Activated CD4-positive, alpha-beta T cell treated with anti-CD3 and anti-CD28 coated beads for 48 hours (primary cell): Measurements from ENCODE around the gene IL3.
A peak's percentile ranks its signal among the peaks of the same experiment; 100 is the strongest.

Experiments
- DNase-seq: peaks from one replicate; pipeline ENCODE4 v3.0.0-alpha.2; 2020

The IL3 gene, protein sequence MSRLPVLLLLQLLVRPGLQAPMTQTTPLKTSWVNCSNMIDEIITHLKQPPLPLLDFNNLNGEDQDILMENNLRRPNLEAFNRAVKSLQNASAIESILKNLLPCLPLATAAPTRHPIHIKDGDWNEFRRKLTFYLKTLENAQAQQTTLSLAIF

DNA sequence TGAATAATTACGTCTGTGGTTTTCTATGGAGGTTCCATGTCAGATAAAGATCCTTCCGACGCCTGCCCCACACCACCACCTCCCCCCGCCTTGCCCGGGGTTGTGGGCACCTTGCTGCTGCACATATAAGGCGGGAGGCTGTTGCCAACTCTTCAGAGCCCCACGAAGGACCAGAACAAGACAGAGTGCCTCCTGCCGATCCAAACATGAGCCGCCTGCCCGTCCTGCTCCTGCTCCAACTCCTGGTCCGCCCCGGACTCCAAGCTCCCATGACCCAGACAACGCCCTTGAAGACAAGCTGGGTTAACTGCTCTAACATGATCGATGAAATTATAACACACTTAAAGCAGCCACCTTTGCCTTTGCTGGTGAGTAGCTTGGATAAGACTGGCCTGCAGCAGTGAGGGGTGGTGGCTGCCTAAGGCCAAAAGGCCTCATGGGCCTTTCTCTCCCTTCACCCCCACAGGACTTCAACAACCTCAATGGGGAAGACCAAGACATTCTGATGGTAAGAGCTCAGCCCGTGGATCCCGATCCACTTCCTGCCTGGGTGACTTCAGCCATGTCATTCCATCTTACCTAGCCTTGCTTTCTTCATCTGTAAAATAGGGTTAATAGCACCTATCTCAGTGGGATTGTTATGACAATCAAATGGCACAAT, at the start of gene IL3:
IL3 (plus strand) TSS at position 155 of the 661 bp plus-strand sequence; CDS start at position 207, 52 bp downstream.
- DNase-seq: peak; percentile 9

DNA sequence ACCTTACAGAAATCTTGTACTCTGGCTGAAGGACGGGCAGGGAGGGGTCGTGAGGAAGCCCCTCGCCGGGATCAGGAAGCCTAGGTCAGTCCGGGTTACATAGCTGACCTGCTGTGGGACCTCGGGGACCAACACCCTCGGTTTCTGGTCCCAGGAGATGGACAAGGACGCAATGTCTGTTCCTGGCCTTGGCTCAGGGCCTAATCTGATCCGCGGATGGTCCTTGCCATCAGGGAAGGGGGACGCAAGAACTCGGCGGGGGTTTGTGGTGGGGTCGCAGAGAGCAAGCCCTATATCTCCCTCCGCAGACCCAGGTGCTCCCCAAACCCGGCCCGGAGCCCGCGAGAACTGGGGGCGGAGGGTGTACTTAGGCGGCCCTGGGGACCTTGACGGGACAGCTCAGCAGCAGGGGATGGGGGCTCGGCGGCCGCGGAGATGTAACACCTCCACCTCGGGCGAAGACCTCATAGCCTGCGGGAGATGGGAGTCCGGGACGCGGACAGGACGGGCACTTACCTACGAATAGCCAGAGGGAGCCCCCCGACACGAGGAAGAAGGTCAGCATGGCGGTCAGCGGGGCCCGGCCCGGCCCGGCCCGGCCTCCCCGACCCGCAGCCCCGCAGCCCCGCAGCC, 49.4 kb upstream of the IL3 start:
- no peak for DNase-seq

DNA sequence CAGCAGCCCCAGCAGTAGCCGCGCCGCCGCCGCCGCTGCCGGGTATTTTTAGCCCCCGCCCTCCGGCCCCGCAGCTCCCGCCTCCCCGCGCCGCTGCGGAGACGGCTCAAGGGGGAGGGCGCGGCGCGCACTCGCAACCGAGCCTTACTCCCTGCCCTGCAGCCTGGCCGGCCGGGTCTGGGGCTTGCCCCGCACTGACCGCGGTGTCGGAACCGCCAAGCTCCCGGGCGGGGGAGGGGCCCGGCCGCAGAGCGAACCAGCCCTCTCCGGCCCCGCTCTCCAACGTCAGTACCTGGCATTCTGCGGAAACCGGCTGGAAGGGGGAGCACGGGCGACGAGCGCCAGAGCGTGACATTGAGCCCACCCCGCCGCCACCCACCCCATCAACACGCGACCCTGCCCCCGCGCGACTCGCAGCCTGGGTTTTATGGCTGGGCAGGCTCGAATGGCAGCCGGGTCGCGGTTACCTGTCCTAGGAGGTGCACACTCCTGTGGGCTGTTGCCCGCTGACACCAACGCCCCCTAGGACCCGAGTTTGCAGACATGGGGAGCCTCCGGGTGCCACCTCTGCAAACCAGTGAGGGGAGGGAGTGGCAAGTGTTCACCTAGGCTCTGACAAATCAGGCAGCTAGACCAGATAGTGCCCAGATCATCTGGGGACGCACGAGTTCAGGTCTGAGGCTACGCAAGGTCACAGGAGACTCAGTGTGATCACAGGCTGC, 48.7 kb upstream of the IL3 start, which contains the start of gene ACSL6:
ACSL6 (minus strand) TSS at position 37 of the 722 bp plus-strand sequence. CDS start 105 bp downstream, outside the sequence.
- peak; percentile 51 for DNase-seq

DNA sequence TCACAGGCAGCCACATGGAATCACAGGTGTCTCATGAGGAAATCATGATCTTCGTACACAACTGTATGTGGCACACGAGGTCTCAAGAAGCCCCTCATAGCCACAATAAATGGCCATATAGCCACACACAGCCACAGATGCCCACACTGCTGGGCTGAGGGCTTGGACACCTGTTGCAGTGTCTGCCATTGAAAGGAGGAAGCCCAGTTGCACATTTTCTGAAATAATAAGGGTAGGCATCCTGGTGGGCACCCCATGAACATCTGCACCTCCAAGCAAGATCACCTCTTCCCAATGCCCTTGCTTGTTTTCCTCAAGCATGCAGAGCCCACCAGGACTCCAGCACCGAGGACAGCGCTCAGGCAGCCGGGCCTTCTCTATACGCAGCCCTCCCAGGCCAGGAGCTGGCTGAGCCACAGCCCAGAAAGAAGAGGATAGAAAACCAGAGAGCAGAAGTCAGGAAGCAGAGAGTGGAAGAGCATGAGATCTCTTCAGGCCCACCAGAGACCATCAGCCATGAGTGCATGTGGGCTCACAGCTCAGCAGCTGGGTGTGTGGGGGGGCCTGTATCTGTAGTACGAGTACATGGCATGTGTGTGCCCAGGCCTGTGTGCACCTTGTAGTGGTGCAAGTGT, 48.0 kb upstream of the IL3 start:
- DNase-seq: peak; percentile 38

DNA sequence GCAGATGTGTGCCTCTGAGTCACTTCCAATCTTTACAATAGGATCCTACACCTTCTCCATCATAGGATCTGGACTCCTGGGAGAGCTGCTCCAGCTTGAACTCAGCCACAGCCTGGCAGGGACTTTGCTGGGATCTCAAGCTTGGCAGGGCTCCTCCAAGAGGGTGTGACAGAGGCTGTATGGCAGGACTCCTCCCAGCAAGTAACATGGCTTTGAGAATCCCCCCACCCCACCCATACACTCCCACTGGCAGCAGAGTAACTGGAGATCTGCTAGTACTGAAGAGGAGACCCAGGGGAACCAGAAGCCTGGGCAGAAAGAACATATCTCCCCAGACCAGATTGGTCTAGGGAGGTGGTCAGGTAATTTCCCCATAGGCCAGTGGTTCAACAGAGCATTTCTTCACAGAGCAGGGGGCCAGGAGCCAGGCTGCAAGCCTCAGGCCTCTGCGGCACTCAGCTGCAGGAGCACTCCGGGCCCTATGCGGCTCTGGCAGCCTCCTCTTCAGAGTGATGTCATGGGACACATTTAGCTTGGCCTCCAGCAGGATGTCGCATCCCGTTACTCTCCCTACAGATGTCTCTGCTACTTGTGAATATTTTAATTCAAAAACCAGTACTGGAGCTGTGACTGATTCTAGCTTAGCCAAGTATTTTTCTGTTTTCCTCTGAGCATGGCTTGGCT, 47.3 kb upstream of the IL3 start:
- DNase-seq: peak; percentile 0

DNA sequence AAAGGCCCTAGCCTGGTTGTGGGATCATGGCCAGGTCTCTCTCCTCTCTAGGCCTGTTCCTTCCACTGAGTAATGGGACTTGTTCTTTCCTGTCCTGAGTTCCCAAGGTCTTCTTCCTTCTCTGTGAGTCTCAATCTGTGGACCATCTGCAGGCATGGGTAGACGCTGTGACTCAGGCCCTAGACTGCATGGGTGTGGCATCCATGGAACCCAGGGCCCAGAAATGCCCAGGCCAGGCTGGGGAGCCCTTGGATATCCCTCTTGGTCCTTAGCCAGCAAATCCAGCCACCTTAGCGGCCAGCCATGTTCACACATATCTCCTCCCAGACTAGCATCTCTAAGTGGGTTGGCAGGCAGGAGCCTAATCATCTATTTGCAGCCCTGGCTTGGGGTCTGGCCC, 46.7 kb upstream of the IL3 start:
- DNase-seq: no peak

DNA sequence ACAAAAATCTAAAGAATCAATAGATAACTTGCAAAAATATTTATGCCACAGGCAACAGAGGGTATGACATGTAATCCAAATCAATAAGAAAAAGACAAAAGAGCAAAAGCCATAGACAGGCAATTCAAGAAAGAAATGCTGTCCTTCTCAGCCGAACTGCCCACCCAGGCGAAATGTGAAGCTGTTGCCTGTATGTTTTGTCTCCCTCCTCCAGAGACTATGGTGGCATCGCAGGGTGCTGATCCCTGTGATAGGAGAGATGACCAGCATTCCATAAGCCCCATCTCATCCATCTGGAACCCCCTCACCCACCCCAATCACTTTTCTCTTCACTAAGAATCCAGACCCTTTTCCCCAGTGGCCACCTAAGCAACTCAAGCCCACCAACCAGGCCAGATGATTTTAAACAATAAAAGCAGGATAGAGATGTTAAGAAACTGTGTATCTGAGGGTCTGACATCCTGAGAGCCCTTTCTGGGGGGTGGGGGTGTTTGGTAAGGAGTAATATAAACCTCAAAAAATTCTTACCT, 43.7 kb upstream of the IL3 start:
- DNase-seq: no peak

DNA sequence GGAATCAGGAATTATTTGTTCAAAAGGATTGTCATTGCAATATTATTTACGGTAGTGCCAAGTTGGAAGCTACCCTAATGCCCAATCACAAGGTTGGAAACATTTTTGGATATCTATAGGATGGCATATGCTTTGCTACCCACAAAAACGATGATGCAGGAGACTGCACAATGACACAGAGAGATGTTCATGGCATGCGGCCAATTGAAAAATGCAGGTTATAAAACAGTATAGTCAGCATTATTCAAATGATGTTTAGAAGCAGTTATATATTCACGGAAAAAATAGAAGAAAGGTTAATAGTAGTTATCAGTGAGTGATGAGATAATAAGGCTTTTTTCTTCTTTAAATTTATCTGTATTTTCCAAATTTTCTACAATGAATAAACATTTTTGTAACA, 43.1 kb upstream of the IL3 start:
- no peak for DNase-seq

DNA sequence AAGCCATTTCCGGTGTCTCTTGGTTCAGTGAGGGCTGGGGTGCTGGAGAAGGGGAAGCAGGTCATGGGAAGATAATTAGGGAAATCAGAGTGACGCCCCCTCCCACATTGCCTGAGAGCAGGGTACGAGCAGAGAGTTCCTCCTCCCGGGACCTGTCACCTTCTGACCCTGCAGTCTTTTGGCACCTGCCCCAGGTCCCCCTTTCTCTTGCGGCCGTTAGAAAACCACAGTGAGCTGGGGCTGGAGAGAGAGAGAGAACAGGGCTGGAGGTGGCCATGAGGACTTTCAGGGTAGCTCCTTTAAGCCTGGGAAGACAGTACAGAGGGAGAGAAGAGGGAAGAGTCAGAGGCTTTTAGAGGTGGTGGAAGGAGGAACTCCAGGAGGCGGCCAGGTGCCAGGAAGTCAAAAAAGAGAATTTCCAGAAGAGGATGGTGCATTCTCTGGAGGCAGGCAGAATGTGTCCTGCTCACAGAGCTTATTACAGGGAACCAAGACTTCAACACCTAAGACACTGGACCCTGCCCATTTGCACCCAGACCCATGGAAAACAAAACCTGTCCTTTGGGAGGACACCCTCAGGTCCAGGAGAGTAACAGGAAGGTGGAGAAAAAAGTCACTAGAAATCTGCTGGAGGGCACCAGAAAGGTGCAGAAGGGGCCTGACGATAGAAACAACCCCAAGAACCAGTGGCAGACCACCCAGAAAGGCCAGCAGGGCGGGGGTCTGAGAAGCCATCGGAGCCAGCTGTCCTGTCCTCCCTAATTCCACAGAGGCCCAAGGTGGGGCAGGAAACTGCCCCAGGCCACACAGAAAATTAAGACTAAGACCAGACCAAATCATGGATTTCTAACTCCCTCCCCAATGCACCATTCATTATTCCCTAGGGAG, 42.5 kb upstream of the IL3 start:
- no peak for DNase-seq

DNA sequence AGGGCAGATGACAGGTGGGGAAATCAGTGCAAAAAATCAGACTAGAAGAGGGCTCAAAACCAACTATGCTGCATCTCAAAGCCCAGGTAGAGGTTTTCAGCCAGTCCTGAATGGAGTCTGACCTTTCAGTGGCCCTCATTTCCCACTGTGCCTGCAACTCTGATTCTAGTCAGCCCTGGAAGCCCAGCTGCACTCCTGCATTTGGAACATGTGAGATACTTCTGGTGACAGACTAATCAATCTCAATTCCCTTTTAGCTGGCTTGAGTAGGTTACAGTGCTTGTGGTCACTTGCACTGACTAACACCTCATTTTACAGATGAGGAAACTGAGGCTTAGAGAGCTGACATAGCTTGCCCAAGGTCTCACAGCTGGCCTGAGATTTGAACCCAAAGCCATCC, 41.1 kb upstream of the IL3 start:
- no peak for DNase-seq

DNA sequence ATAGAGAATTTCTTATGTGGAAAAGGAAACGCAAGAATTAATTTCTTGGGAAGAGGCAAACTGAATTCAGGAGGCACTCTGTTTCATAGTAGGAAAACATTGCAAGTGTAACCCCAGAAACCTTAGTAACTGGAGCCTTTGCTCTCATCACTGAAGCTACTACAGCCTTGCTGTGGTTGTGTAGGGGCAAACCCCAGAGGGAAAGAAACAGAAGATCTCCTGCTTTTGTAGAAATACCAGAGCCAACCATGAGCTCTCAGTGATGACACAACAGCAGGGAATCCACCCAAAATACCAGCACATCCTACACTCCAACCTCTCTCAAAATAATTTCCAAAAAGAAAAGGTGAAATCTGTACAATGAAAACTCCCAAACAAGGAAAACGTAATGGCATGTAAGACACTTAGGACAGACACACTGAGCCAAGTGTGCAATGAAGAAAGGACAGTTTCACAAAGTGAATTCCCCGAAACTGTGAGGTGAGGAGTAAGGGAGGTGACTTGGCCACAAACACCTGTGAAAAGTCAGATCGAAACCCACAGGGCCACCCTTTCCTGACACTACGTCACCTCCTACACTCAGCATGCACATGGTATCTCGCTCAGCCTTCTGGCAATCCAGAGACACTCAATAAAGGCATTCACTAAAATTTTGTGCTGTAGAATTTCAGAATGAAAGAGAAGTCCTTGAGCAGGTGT, 40.4 kb upstream of the IL3 start:
- DNase-seq: peak; percentile 84

DNA sequence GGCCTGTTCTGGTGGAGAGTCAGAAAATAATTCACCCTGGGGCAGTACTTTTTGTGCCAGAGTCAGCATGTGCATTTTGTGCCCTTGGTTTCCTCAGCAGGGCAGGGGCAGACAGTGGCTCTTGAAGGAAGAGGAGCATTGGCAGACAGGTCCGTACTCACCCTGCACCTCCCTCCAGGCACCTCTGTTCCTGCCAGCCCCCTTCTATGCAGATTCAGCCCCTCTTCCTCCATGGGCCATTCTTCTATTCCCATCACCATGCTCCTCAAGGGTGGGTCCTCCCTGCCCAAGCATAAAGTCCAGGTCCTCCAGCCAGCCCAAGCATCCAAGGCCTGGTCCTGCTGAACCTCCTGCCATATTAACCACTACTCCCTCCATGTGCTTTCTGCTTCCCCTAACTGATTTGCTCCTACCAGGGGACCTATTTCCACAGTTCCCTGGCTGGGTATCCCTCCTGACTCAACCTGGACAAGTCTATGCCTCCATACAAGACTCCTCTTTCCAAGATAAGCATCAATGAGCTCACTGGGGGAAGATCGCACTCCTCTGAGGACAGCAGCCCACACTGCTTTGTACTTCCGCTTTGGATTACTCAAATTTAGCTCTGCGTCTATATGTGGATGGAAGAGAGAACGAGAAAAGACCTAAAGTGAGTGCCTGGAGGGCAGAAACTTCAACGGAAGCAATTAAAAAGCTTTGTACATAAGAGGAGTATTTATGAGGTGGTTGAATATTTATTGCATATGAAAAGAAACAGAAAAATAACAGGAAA, 39.7 kb upstream of the IL3 start:
- DNase-seq: peak; percentile 42

DNA sequence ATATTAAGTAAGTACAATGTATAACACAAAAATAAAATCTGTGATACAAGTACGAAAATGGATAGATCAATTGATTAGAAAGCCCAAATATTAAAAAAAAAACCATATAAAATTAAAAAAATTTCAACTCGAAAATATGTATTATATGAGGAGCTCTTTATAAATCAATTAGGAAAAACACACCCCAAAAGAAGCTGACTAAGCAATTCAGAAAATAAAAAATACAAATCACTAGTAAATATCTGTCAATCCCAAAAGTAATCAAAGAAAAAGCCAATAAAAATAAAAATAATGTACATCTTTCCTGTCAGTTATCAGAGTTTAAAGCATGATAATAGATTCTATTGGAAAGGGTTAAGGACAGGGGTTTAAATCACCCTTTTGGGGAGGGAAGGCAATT, 38.8 kb upstream of the IL3 start:
- no peak for DNase-seq

DNA sequence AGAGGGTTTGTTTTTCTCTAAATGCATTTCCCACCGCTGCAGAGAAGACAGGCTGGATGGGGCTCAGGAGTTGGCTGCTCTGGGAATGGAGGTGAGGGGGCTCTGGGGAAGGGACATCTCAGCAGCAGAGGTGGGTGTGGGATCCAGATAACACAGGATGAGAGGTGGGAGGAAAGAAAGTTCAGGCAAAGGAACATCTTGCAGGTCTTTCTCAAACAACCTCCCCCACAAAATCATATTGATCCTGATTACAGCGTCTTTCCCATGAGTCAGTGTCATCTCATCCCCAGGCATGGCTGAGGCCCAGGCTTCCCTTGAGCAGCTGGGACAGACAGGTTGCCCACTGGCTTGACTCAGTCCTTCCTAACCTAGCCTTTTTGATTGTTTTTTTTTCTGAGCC, 37.7 kb upstream of the IL3 start:
- peak; percentile 69 for DNase-seq

DNA sequence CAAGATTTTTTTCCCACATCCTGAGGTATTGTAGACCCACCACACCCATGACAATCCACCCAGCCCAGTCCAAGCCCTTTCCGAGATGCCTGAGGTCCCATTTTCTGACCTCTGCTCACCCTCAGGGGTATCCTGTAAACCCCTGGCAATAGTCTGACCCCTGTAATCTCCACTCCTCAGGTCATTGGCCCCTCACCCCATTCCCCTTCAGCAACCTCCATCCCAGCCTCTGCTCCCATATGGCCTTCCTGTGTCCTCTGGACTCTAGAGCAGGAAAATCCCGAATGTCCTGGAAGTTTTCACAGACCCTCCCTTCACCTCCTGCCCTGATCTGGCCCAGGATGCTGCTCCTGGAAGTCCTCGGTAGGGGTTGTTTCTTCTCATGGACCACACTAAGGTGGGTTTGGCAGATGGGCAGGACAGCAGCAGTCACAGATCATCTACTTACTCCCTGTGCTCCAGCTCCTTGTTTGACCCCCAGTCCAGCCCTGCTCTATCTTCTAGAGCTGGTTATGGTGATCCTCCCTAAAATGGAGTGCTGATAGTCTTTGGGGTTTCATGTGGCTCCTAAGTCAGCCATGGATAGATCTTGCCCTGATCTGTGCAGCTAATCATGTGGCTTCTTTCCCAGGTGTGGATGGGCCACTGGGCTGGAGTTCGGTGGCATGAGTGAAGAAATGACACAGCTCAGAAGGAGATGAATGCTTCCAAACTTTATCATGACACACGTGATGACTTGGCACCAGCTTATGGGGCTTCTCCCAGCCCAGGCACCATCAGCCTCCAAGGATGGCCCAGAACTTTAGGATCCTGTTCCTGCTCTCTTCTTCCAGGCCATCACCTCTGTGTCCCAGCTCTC, 37.0 kb upstream of the IL3 start:
- DNase-seq: no peak

DNA sequence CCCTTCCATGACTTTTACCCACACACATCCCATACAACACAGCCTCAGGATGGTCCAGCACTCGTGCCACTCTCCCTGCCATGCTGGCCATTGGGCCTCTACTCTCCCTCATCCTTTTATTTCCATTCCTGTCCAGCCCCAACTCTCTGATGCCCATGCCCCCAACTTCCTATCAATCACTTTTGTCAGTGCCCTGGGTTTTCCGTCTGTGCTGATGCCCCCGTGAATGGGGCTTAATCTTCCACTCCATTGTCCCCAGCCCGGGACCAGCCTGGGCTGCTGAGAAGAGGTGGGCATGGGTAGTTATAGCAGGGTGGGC, 36.4 kb upstream of the IL3 start:
- DNase-seq: no peak

DNA sequence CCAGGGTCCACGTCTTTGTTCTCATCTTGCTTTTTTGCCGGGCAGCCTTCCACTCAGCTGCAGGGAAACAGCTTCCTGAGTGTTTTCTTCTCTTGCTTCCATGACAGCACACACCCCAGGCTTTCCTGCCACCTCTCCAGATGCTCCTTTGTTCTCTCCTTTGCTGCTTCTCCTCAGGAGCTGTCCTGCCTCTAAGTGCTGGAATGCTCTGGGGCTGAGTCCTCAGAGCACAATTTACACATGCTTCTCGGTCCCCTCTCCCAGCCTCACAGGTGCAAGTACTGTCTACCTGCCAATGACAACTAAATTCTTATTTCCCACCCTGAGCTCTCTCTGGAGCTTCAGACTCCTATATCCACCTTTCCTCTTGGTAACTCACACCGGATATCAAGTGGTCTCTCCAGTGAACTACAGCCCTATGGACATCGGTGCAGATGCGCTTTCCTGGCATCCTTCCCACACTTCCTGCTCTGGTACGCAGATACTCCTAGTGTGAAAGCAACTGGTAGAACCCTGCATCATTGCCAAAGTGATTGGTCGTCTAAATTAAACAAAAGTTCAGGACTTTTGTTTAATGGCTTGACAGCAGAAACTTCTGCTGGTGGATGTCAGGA, 35.6 kb upstream of the IL3 start:
- no peak for DNase-seq

DNA sequence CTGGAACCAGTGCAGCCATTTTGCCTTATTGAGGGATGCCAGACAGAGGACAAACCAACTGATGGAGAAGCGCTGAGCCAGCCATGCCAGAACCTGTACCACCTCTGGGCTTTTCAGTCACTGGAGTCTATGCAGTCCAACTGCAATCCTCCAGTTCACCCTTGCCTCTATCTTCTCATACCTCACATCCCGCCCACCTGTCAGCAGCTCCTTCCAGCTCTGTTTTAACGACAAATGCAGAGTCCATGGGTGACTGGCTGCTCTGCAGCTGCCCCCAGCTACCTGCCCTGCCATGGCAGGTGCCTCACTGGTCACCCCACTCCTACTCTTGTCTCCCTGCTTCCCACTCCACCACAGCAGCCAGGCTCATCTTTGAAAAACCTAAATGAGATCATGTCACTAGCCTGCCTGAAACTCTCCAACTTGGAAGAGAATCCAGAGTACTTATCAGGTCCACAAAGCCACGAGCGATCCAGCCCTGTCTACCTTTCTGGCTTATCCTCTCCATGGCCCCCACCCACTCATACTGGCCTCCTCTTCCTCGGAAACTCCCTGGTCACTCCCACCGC, 35.0 kb upstream of the IL3 start:
- no peak for DNase-seq
